Heart right ventricle (tissue), 16 donors: Measurements from ENCODE around the gene WARS2. TPM values are rescaled to one million over a fixed set of nuclear protein-coding genes. Genes with fewer than 3 reads are reported as not detected.
A peak's percentile ranks its signal among the peaks of the same experiment; 100 is the strongest.

Experiments used
- ATAC-seq, 8 donors: fragments of 200-7000 bp; cut with Tn5 transposase; one replicate each; pipeline ENCODE4 v1.9.1; 2020; ENCODE audit warnings: mild to moderate bottlenecking in 8 of 8, moderate library complexity in 8 of 8, moderate number of reproducible peaks in 1 of 8
- DNase-seq, 2 donors: peaks; one replicate each; pipeline ENCODE4 v3.0.0-alpha.2; 2020
- H3K27ac ChIP-seq, 10 donors: fragments of 200-600 bp; sonication (generic) in 2 of 10; one replicate each; pipeline versions ENCODE4 v1.5.0 to v1.8.0; 2020 to 2022; ENCODE audit warnings: mild to moderate bottlenecking in 3 of 10
- H3K27me3 ChIP-seq, 7 donors: fragments of 200-600 bp; one replicate each; pipeline ENCODE4 v1.8.0; 2021 to 2022; ENCODE audit warnings: mild to moderate bottlenecking in 2 of 7
- H3K36me3 ChIP-seq, 9 donors: fragments of 200-600 bp; sonication (generic) in 1 of 9; one replicate each; pipeline versions ENCODE4 v1.5.0 to v1.8.0; 2020 to 2022; ENCODE audit warnings: mild to moderate bottlenecking in 2 of 9
- H3K4me1 ChIP-seq, 9 donors: fragments of 200-600 bp; sonication (generic) in 1 of 9; one replicate each; pipeline versions ENCODE4 v1.5.0 to v1.8.0; 2020 to 2022; ENCODE audit warnings: mild to moderate bottlenecking in 4 of 9
- H3K4me3 ChIP-seq, 10 donors: fragments of 200-600 bp; sonication (generic) in 2 of 10; one replicate each; pipeline versions ENCODE4 v1.5.0 to v1.8.0; 2020 to 2022; ENCODE audit warnings: mild to moderate bottlenecking in 7 of 10, moderate library complexity in 2 of 10
- H3K9me3 ChIP-seq, 11 donors: fragments of 200-600 bp in 10 of 11; sonication (generic) in 2 of 11; one replicate each; pipeline versions ENCODE4 v1.5.0 to v1.8.0; 2013 to 2022; ENCODE audit warnings: mild to moderate bottlenecking in 2 of 11, control low read depth in 1 of 11, moderate library complexity in 1 of 11
- CTCF ChIP-seq, 9 donors: fragments of 200-600 bp; sonication (generic) in 2 of 9; IDR thresholded peaks; one replicate each; pipeline versions ENCODE4 v1.5.0 to v1.8.0; 2021 to 2022; ENCODE audit warnings: antibody characterized with exemption in 9 of 9, mild to moderate bottlenecking in 5 of 9, moderate library complexity in 1 of 9
- WGBS, 2 donors: extraction: QIAGEN DNeasy Blood & Tissue Kit; methylation state at CpG; one replicate each; pipeline ENCODE4 v1.1.7; 2013; ENCODE audit warnings: inconsistent platforms in 1 of 2; 5-methylcytosine and 5-hydroxymethylcytosine counted together
- intact Hi-C, 10 donors: fragments of 100-400 bp; cut with DNase I; formaldehyde crosslinking; loops; one replicate each; pipeline versions ENCODE4 v1.11.1 to v1.14.2; 2022
- polyA plus RNA-seq, 2 donors: library from polyadenylated mRNA; stranded (reverse); fragments of 200-250 nt; gene quantifications; one replicate each; pipeline ENCODE4 v1.2.3, GENCODE V29; 2013
- total RNA-seq, 10 donors: library from RNA; stranded (reverse); fragmentation: NEBNext Ultra II Directional in 3 of 10; extraction: Animal tissue kit (Norgen Biotek cat#: 25700) in 3 of 10; gene quantifications; one replicate each; pipeline versions ENCODE4 v1.2.1 to v1.2.4, GENCODE V29; 2021 to 2023
- donor health status: Arrhythmogenic right ventricular cardiomyopathy.
- donor health status: ischemic (EF 13 %, LVEDD 7.1; RV severe dilation, severe dysfunction).
- donor health status: healthy with polysubstance abuse.
- donor health status: DM: no; HTN: yes; CAD: no.
- donor health status: DM: no; HTN: no; CAD: no.
- donor health status: ischemic (EF 25% LVEDD 6.9; RV normal size, moderate dysfunction).
- donor health status: ischemic (EF 25% LVEDD 5.7; RV mildly dilated, moderate dysfunction).
- donor health status: healthy.
- donor health status: DM: yes; HTN: yes; CAD: no.
- donor health status: Ischemic cardiomyopathy.
- donor health status: ischemic (EF 35%, LVEDD 5.7; RV mildly dilated, moderate dysfunction).
- donor health status: nonischemic (EF 11% LVEDD 7.7; RV severe dilation, severe dysfunction).
- donor health status: DM: yes; HTN: yes; CAD: no.
- donor health status: PGD.
- donor health status: ischemic (EF 29% LVEDD 5.4; RV normal size, mild dysfunction).
- donor health status: nonischemic (EF 23%, LVEDD 6.1; RV moderate dilation, normal function).

Gene WARS2
- total and polyA plus RNA-seq, 12 donors: 3.5 to 15.4 (median 11.3) TPM

GRCh38 chr1:119141020-119141424 lies 569 bp upstream of the WARS2 start:
- intact Hi-C loops: no loop called here
- ATAC-seq (peak in 1 of 8 donors; percentile 20), DNase-seq (peak; percentile 12 to 26)
- Histone ChIP-seq H3K9me3 (no peaks in the 10 kb centered on the region), H3K4me3 (peak overlapping the region; percentile 44 to 70 (median 62)), H3K27ac (peak overlapping the region; percentile 90 to 99 (median 94)), H3K36me3 (peaks cover 0 to 21% (median 0%) of the 10 kb centered on the region in 9 donors), H3K4me1 (peaks cover 0 to 48% (median 29%) of the 10 kb centered on the region in 9 donors), H3K27me3 (no peaks in the 10 kb centered on the region)
- peak in 2 of 9 donors; percentile 5 to 32 for TF ChIP-seq CTCF (IDR thresholded peaks at IDR 0.05)
- 45 to 55% methylated on average over 11 of the region's 11 CpGs for WGBS, 2 donors

GRCh38 chr1:119139857-119140176 lies 636 bp downstream of the WARS2 start:
- H3K4me1 ChIP-seq: peaks cover 0 to 50% (median 29%) of the 10 kb centered on the region in 9 donors
- peaks cover 0 to 14% (median 0%) of the 10 kb centered on the region in 9 donors for H3K36me3 ChIP-seq
- WGBS, 2 donors: 2 to 3% methylated on average over 10 of the region's 10 CpGs
- H3K4me3 ChIP-seq: peak overlapping the region; percentile 44 to 70 (median 62)
- H3K27me3 ChIP-seq: no peaks in the 10 kb centered on the region
- H3K27ac ChIP-seq: peak overlapping the region; percentile 90 to 99 (median 94)
- no peaks in the 10 kb centered on the region for H3K9me3 ChIP-seq
- ATAC-seq: peak in 7 of 8 donors; percentile 31 to 53 (median 39)
- TF ChIP-seq CTCF (IDR thresholded peaks at IDR 0.05): peak in 1 of 9 donors; percentile 17
- no peak for DNase-seq
- intact Hi-C loops: loop anchor here in 1 of 10 donors (5.0 kb wide), 1 partner anchor 93 kb away; no protein-coding TSS in a partner anchor

GRCh38 chr1:119139403-119139802 lies 1.1 kb downstream of the WARS2 start:
- Histone ChIP-seq H3K9me3 (no peaks in the 10 kb centered on the region), H3K36me3 (peaks cover 0 to 10% (median 0%) of the 10 kb centered on the region in 9 donors), H3K27ac (peak overlapping the region; percentile 90 to 99 (median 94)), H3K4me3 (peak overlapping the region; percentile 44 to 70 (median 62)), H3K27me3 (no peaks in the 10 kb centered on the region), H3K4me1 (peaks cover 0 to 54% (median 29%) of the 10 kb centered on the region in 9 donors)
- no peak for TF ChIP-seq CTCF (IDR thresholded peaks at IDR 0.05)
- intact Hi-C loops: loop anchor here in 1 of 10 donors (5.0 kb wide), 1 partner anchor 92 kb away; no protein-coding TSS in a partner anchor
- DNase-seq: no peak
- 26 to 30% methylated on average over 5 of the region's 5 CpGs for WGBS, 2 donors
- ATAC-seq: no peak

GRCh38 chr1:119136401-119136800 lies 4.1 kb downstream of the WARS2 start:
- intact Hi-C loops: loop anchor here in 1 of 10 donors (5.0 kb wide), 1 partner anchor 89 kb away; no protein-coding TSS in a partner anchor
- Histone ChIP-seq H3K4me1 (peaks cover 0 to 60% (median 18%) of the 10 kb centered on the region in 9 donors), H3K4me3 (no peak overlapping the region), H3K36me3 (no peaks in the 10 kb centered on the region), H3K27ac (peak overlapping the region in 1 of 10 donors; percentile 11), H3K9me3 (no peaks in the 10 kb centered on the region), H3K27me3 (no peaks in the 10 kb centered on the region)
- no peak for TF ChIP-seq CTCF (IDR thresholded peaks at IDR 0.05)
- WGBS, 2 donors: 42 to 45% methylated on average over 3 of the region's 3 CpGs
- ATAC-seq (no peak), DNase-seq (no peak)
